ENCODE measurements around the gene GRM1.
"Not testable (repeated sequence)": the region's sequence is repeated elsewhere in the genome, so short reads cannot be mapped to it uniquely, and the experiment has no call there.

Gene GRM1

DNA sequence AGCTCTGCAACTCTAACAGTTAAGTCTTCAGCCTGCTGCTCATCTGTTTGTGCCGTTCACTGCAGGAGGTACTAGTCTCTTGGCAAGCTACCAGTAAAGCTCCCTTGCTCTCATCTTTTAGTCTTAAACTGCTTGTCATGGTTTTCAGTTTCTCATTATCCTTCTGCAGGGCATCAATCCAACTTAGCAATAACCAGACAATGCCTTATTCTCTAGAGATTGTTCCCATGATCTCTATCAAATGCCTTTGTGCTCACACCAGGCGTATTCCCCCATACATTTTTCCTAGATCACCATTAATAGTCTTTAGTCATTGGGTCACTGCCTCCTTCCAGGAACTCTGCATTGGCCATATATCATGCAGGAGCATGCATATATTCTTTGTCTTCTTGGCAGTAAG, 171.3 kb downstream of the GRM1 start:
- DNase-seq = no peak

DNA sequence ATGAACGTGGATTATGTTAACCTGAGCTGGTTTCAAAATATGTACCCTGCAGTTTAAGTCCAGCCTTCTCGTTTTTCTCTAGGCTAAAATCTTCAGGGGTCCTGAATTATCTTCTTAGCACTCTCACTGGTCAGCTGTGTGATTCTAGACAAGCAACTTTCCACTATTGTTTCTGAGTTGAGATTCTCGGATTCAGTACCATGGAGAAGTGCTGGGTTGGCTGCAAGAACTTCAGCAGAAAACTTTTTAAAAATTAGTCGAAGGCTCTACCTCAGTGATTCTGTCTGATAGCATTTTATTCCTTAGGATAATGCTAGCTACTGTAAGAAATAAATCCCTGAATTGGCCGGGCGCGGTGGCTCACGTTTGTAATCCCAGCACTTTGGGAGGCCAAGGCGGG, 173.7 kb downstream of the GRM1 start:
- no peak for DNase-seq

DNA sequence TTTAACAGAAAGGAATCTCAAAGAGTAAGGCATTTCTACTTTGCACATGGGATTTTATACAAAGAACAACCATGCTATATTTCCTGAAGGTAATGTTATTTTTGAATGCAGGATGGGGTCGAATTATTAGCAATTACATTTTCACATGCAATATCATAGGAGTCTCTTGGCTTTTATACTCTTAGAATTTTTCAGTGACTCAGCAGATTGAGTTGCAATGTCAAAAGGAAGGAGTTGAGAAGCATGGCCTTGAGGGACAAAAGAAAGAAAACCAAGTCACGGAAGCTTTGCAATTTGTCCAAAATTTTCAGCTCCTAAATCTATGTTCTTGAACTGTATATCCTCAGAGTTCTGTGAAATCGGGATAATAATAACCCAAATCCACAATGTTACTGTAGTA, 181.1 kb downstream of the GRM1 start:
- DNase-seq = no peak

DNA sequence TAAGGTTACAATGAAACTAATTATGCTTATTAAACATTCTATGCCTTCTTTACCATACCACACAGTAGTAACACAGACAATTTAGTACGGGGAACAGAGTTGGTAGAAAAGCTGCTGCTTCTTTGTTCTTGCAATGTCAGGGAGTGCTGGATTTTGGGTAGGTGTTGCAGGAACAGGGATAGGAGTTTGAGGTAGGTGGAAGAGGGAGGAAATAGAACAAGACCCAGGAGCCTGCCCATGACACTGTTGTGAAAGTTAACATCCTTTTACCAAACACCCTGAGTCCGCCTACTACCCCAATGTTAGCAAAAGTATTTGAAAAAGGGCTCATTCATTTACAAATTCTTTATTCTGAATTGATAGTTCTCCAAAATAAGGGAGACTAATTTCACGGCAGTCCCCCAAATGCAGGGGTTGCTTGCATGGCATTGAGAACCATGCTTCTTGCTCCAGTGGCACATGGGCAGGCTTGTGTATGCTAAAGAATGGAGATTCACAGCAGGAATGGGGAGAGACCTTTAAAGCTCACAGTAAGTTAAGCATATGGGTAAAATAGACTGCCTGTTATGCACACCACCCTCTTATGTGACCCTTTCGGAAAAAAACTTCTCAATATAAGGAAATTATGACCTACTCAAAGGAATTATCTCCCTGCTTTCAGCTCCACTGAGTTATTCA, 181.7 kb downstream of the GRM1 start:
- DNase-seq = no peak

DNA sequence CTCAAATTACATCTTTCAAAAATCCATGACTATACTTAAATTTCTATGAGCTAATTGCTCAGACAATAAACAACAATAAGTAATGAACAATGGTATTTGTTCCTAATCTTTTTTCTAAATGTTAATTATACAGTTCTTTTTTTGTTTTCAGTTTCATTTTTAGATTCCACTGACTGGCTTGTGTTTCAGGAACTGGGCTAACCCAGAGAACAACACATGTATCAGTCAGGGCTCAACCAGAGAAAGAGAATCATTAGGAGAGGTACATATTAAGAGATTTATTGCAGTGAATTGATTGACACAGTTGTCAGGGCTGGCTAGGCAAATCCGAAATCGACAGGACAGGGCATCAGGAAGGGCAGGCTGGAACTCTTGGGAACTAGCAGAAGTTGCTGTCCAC, 182.8 kb downstream of the GRM1 start:
- no peak for DNase-seq

DNA sequence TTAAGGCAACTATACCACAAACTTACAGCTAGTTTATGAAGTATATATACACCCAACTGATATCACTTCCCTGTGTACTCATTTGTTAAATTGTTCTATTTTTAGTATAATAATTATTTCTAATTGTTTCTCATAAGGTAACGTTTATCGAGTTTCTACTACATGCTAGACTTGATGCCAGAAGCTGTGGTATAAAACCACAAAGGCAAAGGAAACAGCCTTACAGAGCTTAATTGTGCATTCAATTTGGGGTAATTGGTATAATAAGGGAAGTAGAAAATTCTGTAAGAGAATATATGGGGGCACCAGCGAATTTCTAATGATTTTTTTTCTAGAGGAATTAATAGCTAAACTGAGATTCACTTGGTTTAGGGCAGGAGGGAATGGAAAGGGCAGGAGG, 183.9 kb downstream of the GRM1 start:
- no peak for DNase-seq

DNA sequence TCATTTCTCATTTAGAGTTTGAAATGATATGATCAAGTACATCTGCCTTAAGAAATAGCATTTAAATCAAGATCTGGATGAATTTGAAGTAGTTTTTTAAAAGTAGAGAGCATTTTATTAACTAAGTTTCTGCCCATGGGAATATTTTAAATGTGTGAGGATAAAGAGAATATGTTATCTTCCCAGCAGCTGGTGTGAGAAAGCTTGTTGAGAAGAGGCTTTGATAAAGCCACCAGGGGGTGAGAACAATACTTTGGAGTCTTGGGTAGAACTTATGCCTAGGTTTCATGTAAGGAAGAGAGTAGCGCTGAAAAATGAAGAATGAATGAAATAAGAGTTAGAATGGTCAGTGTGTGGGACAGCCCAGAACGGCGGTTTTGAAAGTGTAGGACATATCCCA, 190.2 kb downstream of the GRM1 start:
- no peak for DNase-seq

DNA sequence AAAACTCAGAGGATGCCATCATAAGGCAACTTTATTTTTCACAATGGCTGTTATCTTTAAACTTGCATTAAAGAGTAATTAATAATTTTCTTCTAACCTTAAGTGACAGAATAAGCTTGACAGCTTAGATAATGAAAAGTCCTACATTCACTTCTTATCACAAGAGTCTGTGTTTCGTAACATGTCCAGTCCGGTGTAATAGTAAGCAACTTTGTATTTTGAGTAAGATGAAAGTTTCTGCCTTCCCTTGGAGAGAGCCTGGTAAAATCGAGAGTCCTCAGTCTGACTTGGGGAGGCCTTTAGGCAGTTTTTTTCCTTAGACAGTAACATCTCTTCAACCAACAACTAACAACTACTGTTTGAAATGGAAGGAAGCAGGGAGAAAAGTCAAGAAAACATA, 195.6 kb downstream of the GRM1 start:
- no peak for DNase-seq

DNA sequence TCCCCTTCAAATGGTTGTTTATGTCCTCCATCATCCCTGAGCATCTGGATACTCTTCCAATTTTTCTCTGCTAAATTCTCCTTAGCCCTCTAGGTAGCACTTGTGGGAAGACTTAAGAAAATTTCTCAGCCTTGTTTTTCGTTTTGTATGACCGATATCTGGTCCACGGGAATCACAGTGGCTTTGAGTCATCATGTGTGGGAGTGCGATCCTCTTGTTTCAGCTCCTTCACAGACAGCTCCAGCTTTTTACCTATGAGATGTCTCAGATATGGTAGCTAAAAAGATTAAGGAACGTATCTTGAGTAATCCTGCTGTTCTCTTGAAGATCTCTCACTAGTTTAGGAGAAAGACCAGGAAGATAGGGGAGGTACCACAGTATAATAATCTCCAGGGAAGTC, 196.1 kb downstream of the GRM1 start:
- DNase-seq = no peak

DNA sequence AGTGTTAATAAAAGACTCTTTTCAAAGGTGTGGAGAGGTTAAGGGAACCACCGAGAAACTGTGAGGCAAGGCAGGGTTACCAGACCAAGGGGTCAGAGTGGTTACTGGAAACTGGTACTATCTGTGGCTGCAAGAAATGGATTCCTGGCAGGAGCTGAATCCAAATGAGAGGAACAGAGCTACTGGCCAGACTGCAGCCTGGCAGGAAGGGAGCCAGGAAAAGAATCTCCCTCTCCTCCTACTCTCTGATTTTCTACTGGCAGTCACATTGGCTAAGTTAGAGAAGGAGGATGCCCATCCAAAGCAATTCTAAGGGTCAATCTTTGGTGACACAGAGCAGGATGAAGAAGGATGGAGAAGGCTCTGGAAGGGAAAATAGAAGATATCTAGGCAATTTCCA, 211.5 kb downstream of the GRM1 start:
- no peak for DNase-seq

DNA sequence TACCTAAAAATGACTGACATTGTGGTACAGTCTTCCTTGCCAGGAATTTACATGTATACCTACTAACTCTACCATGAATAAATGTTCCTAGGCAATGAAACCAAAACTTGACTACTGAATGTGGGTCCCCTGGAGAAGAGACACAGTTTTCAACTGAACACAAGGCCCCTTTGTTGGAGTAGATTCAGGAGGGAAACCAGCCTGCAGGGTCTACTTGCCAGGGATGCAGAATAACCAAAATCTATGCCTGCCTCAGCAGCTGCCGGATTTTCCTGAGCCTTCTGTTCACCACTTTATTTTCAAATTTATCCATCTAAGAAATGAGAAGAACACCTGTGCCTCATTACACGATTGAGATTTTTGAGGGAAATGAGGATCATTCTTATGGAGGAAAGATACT, 211.9 kb downstream of the GRM1 start:
- no peak for DNase-seq

DNA sequence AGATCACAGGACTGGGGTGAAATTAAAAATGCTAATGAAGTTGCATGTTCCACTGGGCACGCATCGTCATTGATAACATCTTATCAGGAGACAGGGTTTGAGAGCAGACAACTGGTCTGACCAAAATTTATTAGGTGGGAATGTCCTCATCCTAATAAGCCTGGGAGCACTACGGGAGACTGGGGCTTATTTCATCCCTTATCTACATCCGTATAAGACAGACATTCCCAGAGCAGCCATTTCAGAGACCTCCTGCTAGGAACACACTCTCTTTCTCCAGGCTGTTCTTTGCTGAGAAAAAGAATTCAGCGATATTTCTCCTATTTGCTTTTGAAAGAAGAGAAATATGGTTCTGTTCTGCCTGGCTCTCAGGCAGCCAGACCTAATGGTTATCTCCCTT, 214.8 kb downstream of the GRM1 start:
- not testable (repeated sequence) for DNase-seq

DNA sequence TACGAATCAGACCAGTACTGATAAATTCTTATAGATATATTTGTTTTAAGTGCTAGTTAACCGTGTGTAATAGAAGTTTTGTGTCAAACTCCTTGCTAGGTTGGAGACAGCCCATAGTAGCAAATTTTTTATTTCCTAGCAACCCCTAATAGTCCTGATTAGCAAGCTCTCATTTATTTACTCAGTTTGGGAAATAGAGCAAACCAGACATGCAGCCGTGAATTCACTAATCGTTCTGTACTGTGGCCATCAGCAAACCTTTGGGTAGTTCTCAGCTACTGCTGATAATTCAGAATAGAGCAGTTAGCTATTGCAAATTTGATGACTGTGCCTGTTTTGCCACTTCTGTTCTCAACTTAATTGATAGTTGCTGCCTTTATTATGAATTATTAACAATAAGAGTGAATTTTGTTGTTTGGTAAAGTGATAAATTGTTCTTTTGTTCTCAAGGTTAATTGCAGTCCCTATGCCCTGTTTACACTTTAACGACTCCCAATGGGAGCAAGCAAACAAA, 215.8 kb downstream of the GRM1 start:
- DNase-seq = no peak

DNA sequence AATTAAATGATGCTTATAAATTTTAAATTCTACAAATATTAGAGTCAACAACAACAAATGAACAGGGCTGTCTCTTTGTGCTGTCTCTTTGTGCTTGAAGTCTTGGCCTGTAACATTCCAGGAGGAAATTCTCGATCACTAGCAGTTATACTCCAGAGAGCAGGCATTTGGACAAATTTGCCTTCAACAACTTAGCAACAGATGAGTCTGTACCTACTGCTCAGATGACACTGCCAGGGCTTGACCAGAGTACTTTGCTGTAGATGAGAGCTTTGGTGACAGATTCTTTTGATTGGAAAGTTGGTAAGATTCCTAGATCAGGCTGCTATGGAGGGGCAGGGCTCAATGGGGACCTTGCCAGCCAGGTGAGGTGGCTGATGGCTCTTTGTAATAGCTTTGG, 217.2 kb downstream of the GRM1 start:
- no peak for DNase-seq

DNA sequence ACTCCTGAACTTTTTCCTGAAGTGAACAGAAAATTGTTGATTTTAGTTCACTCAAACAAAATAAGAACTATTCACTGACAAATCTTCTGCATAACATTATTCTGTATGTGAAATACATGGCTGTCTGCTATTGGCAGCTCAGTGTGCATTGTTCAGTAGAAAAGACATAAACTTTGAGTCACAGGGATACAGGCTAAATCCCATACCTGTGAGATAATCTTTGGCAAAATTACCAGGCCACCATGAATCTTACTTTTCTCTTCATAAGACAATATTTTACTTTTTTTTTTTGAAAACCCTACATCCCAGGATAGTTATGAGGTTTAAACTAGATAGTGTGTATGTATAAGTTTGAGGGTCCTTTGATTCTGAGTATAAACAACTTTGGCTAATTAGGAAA, 224.8 kb downstream of the GRM1 start:
- DNase-seq = no peak

DNA sequence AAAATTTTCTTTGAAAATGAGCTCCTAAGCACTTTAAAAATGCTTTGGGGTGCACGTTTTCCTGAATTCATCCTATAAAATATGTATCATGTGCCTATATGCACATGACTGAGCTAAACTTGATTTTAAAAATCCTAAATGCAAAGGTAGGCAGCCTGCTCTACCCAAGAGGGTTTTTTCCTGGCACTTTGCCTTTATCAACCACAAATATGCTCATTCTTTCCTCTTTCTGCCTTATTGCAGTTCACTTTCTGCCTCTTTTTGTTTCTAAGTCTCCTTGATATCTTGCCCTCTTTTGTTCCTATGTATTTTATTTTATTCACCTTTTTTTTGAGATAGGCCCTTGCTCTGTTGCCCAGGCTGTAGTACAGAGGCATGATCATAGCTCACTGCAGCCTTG, 229.3 kb downstream of the GRM1 start:
- DNase-seq = no peak

DNA sequence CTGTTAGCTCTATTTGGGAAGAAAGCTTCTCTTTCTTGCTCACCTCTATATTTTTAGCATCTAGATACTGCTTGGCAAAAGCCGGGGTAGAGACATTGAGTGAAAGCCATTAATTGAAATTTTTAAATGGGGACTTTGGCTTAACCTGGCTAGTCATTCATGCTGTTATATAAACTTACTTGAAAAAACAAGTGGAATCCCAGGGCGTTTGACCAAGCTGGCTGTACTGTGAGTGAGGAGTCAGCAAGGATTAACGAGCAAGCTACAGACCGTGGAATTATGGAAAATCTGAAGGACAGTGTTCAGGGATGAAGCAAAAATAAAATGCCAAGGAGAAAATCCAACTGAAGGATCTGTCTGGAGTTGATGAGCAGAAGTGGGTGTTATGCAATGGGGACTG, 232.0 kb downstream of the GRM1 start:
- DNase-seq = no peak

DNA sequence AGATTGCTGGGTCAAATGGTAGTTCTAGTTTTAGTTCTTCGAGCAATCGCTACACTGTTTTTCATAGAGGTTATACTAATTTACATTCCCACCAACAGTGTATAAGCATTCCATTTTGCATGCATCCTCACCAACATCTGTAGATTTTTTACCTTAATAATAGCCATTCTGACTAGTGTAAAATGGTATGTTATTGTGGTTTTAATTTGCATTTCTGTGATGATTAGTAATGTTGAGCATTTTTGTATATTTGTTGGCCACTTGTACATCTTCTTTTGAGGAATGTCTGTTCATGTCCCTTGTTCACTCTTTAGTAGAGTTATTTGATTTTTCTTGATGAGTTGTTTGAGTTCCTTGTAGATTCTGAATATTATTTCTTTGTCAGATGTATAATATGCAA, 236.2 kb downstream of the GRM1 start:
- no peak for DNase-seq

DNA sequence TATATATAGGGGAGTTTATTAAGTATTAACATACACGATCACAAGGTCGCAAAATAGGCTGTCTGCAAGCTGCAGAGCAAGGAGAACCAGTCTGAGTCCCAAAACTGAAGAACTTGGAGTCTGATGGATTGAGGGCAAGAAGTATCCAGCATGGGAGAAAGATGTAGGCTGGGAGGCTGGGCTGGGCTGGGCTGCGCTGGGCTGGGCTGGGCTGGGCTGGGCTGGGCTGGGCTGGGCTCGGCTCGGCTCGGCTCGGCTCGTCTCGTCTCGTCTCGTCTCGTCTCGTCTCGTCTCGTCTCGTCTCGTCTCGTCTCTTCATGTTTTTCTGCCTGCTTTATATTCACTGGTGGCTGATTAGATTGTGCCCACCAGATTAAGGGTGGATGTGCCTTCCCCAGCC, 238.6 kb downstream of the GRM1 start:
- no peak for DNase-seq

DNA sequence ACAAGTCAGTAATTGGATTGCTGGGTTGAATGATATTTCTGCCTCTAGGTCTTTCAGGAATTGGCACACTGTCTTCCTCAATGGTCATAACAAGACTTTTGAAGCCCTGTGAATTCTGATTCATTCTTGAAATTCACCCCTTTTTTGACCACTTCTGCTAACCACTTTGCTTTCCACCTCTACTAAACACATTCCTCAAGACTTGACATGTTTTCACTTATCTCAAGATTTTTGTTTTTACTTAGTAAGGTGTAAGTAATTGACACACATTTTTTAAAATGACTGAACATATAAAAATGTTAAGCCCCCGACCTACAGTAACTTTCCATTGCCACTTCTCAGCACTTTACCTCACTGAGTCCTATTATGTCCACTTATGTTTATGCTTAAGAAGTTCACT, 239.1 kb downstream of the GRM1 start:
- DNase-seq = no peak

DNA sequence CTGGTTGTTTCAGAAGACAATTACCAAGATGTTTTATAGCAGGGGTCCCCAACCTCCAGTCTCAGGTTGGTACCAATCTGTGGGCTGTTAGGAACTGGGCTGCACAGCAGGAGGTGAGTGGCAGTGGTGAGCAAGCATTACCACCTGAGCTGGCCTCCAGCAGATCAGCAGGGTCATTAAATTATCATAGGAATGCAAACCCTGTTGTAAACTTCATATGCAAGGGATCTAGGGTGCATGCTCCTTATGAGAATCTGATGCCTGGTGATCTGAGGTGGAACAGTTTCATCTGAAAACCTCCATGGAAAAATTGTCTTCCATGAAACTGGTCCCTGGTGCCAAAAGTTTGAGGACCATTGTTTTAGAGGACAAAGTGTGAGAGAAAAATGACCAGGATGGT, 240.6 kb downstream of the GRM1 start:
- no peak for DNase-seq

DNA sequence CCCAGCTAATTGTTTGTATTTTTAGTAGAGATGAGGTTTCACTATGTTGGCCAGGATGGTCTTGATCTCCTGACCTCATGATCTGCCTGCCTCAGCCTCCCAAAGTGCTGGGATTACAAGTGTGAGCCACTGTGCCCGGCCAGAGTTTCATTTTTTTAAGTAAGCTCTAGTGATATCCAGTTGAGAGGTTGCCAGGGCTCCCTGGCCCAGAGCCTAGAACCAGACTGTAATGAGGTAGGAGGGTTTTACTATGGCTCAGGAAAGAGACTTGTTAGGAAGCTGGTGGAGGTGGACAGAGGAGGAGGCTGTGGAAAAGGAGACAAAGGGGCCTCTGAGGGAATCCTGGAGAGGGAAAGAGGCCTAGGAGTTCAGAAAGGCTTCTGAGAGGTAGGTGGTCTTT, 242.3 kb downstream of the GRM1 start:
- DNase-seq = not testable (repeated sequence)

DNA sequence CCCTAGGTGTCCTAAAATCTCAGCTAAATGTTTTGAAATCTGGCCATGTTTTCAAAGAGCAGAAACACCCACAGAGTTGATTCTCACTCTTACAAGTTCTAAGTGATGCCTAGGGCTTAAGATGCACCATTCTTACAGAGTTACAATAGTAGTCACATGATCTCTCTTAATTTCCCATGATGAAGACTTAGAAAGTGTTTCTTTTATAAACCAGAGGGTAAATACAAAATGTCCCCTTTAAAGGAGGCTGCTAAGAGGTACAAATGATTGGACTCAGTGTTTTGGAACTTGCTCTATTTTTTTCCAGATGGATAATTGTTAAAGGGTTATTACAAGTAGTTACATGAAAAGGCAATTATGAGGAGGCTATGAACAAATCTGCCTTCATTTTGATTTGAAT, 244.6 kb downstream of the GRM1 start:
- no peak for DNase-seq

DNA sequence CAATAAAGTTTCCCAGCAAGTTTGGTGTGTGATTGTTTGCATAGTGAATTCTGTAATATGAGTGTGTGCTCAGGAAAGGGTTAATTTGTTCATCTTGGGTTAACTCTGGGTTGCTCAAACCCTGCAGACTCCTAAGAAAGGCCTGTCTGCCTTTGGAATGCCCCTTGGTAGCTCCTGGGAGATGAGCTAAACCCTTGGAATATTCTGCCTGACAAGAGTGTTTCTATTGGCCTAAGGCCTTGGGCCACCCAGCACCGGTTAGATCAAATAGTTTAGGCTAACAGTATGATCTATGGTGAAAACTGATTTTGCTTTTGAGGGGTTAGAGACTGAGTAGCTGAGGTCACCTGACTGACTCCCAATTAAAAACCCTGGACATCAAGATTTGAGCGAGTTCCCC, 248.3 kb downstream of the GRM1 start:
- no peak for DNase-seq

DNA sequence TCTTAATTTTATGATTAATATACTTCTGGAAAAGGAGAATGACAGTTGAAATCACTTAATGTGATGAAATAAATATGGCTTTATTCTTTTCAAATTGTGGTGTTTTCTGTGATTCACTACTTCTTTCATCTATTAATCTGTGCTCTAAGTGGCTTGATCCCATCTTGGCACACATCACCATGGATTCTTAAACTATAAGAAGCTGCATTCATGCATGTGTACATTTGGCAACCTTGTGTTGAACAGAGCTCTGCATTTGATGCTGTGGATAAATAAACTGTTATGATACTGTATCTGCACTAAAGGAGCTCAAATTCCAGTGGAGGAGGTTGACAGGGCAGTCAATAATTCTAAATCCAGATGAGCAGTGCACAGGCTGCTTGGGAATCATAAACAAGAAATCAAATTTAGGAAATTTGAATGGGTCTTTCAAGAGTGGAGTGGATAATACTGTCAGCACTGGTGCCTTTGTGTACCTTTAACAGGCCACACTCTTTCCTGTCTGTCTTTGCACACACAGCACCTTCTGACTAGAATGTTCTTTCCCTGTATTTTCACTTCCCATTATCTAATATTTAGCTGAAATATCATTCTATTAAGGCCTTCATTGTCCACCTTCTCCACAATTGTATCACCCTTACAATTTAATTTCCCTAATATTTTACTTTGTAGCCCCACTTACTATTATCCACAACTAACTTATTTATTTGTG, 252.9 kb downstream of the GRM1 start:
- DNase-seq = no peak

Measured in stimulated activated CD4-positive, alpha-beta T cell treated with anti-CD3 and anti-CD28 coated beads, Interleukin-15, amount 100 ng/mL, for 24 hours (primary cell).